B cell (primary cell): ENCODE measurements around the gene NR1D1. TPM values are rescaled to one million over a fixed set of nuclear protein-coding genes. Genes with fewer than 3 reads are reported as not detected.

Source experiments
- polyA plus RNA-seq: library from polyadenylated mRNA; depleted of rRNA; stranded (reverse); fragments of >200 nt; gene quantifications from 2 replicates; pipeline ENCODE4 v1.2.3, GENCODE V29; 2012
- total RNA-seq, 2 donors: library from RNA; stranded (reverse); fragments of 120-200 nt in 1 of 2; gene quantifications; 1 replicate in 1 of 2; 2 replicates in 1 of 2; pipeline versions ENCODE4 v1.2.3 to v1.2.4, GENCODE V29; 2013 to 2022

Gene NR1D1
- total and polyA plus RNA-seq, 2 donors (not counting 1 experiment from before 2014, with no cell fraction given), result 6.7 to 7.7 TPM

Other genes starting within 250 kb of the NR1D1 start
- gene IKZF3, start 236.3 kb downstream of the NR1D1 start, total RNA-seq, result 178 and 187 TPM in 2 replicates
- gene IKZF3, start 236.3 kb downstream of the NR1D1 start, polyA plus RNA-seq, result 63.0 and 64.0 TPM in 2 replicates
- 1.7 and 2.0 TPM in 2 replicates for gene ZPBP2, start 232.4 kb downstream of the NR1D1 start, total RNA-seq
- 1.5 and 1.6 TPM in 2 replicates for gene ZPBP2, start 232.4 kb downstream of the NR1D1 start, polyA plus RNA-seq
- 21.5 and 21.8 TPM in 2 replicates for gene GSDMB, start 182.0 kb downstream of the NR1D1 start, total RNA-seq
- 33.8 and 37.6 TPM in 2 replicates for gene GSDMB, start 182.0 kb downstream of the NR1D1 start, polyA plus RNA-seq
- gene ORMDL3, start 173.0 kb downstream of the NR1D1 start, total RNA-seq, result 43.4 and 51.8 TPM in 2 replicates
- gene ORMDL3, start 173.0 kb downstream of the NR1D1 start, polyA plus RNA-seq, result 78.5 and 90.6 TPM in 2 replicates
- not detected in 2 replicates for gene LRRC3C, start 172.9 kb downstream of the NR1D1 start, total RNA-seq
- 0.12 TPM in 1 of 2 replicates, not detected in the other for gene LRRC3C, start 172.9 kb downstream of the NR1D1 start, polyA plus RNA-seq
- gene GSDMA, start 137.6 kb downstream of the NR1D1 start, total RNA-seq, result not detected in 2 replicates
- 0.09 TPM in 1 of 2 replicates, not detected in the other for gene GSDMA, start 137.6 kb downstream of the NR1D1 start, polyA plus RNA-seq
- gene PSMD3, start 119.8 kb downstream of the NR1D1 start, total RNA-seq, result 69.4 and 76.6 TPM in 2 replicates
- 63.1 and 72.6 TPM in 2 replicates for gene PSMD3, start 119.8 kb downstream of the NR1D1 start, polyA plus RNA-seq
- not detected in 2 replicates for gene CSF3, start 85.1 kb downstream of the NR1D1 start, total RNA-seq
- 0.09 TPM in 1 of 2 replicates, not detected in the other for gene CSF3, start 85.1 kb downstream of the NR1D1 start, polyA plus RNA-seq
- 103 and 105 TPM in 2 replicates for gene MED24, start 46.2 kb downstream of the NR1D1 start, total RNA-seq
- gene MED24, start 46.2 kb downstream of the NR1D1 start, polyA plus RNA-seq, result 128 and 140 TPM in 2 replicates
- 16.8 and 17.1 TPM in 2 replicates for gene THRA, start 37.6 kb downstream of the NR1D1 start, total RNA-seq
- 8.0 and 9.1 TPM in 2 replicates for gene THRA, start 37.6 kb downstream of the NR1D1 start, polyA plus RNA-seq
- 125 and 129 TPM in 2 replicates for gene MSL1, start 21.4 kb upstream of the NR1D1 start, total RNA-seq
- gene MSL1, start 21.4 kb upstream of the NR1D1 start, polyA plus RNA-seq, result 69.8 and 80.1 TPM in 2 replicates
- 169 and 173 TPM in 2 replicates for gene CASC3, start 39.9 kb upstream of the NR1D1 start, total RNA-seq
- gene CASC3, start 39.9 kb upstream of the NR1D1 start, polyA plus RNA-seq, result 64.2 and 109 TPM in 2 replicates
- 5.4 and 5.6 TPM in 2 replicates for gene RAPGEFL1, start 76.9 kb upstream of the NR1D1 start, total RNA-seq
- 3.0 and 5.7 TPM in 2 replicates for gene RAPGEFL1, start 76.9 kb upstream of the NR1D1 start, polyA plus RNA-seq
- gene WIPF2, start 118.7 kb upstream of the NR1D1 start, total RNA-seq, result 46.6 and 48.4 TPM in 2 replicates
- 7.7 and 8.7 TPM in 2 replicates for gene WIPF2, start 118.7 kb upstream of the NR1D1 start, polyA plus RNA-seq
- 0.63 and 2.2 TPM in 2 replicates for gene CDC6, start 187.3 kb upstream of the NR1D1 start, total RNA-seq
- 0.69 and 1.1 TPM in 2 replicates for gene CDC6, start 187.3 kb upstream of the NR1D1 start, polyA plus RNA-seq
- 85.5 and 86.2 TPM in 2 replicates for gene RARA, start 208.6 kb upstream of the NR1D1 start, total RNA-seq
- 20.7 and 33.5 TPM in 2 replicates for gene RARA, start 208.6 kb upstream of the NR1D1 start, polyA plus RNA-seq